H9 (cell line): ENCODE measurements around the gene ALOX12B. TPM values are rescaled to one million over a fixed set of nuclear protein-coding genes. Genes with fewer than 3 reads are reported as not detected.

ENCODE experiments used
- DNase-seq: peaks from one replicate; pipeline ENCODE4 v3.0.0-alpha.2; 2017
- H2AFZ ChIP-seq: one replicate; pipeline ENCODE4 v1.6.1; 2013; ENCODE audit warnings: mild to moderate bottlenecking, low read length, control low read depth, moderate library complexity
- H2AK5ac ChIP-seq: 2 replicates; pipeline ENCODE4 v1.6.1; 2013; ENCODE audit warnings: low read length, control low read depth, mixed read lengths; ENCODE audit not compliant: insufficient read length
- H2BK120ac ChIP-seq: one replicate; pipeline ENCODE4 v1.6.1; 2013; ENCODE audit warnings: low read depth, mild to moderate bottlenecking, low read length, control low read depth, inconsistent platforms; ENCODE audit not compliant: poor library complexity, severe bottlenecking
- H2BK12ac ChIP-seq: 2 replicates; pipeline ENCODE4 v1.6.1; 2013; ENCODE audit warnings: low read length, control low read depth, mixed read lengths, low read depth; ENCODE audit not compliant: insufficient read length
- H2BK15ac ChIP-seq: 2 replicates; pipeline ENCODE4 v1.6.1; 2013; ENCODE audit warnings: low read depth, low read length, control low read depth
- H2BK20ac ChIP-seq: one replicate; pipeline ENCODE4 v1.6.1; 2013; ENCODE audit warnings: low read depth, mild to moderate bottlenecking, low read length, control low read depth, inconsistent platforms; ENCODE audit not compliant: poor library complexity, severe bottlenecking
- H2BK5ac ChIP-seq: 2 replicates; pipeline ENCODE4 v1.6.1; 2013; ENCODE audit warnings: low read length, control low read depth, mixed read lengths; ENCODE audit not compliant: insufficient read length
- H3K14ac ChIP-seq: 2 replicates; pipeline ENCODE4 v1.6.1; 2013; ENCODE audit warnings: low read length, control low read depth; ENCODE audit not compliant: insufficient read depth
- H3K18ac ChIP-seq: 2 replicates; pipeline ENCODE4 v1.6.1; 2013; ENCODE audit warnings: low read depth, mild to moderate bottlenecking, mixed read lengths, low read length, control low read depth; ENCODE audit not compliant: insufficient read length
- H3K23ac ChIP-seq: 2 replicates; pipeline ENCODE4 v1.6.1; 2013; ENCODE audit warnings: low read length, control low read depth, mixed read lengths, low read depth; ENCODE audit not compliant: insufficient read length
- H3K23me2 ChIP-seq: 2 replicates; pipeline ENCODE4 v1.6.1; 2013; ENCODE audit warnings: low read depth, mild to moderate bottlenecking, mixed read lengths, low read length, control low read depth; ENCODE audit not compliant: insufficient read length, poor library complexity, severe bottlenecking
- H3K27ac ChIP-seq: 2 replicates; pipeline ENCODE4 v1.5.1; 2013; ENCODE audit warnings: low read length, control low read depth, mixed read lengths, low read depth; ENCODE audit not compliant: insufficient read length
- H3K27me3 ChIP-seq: 2 replicates; pipeline ENCODE4 v1.6.1; 2013; ENCODE audit warnings: low read length, control low read depth, inconsistent platforms; ENCODE audit not compliant: insufficient read depth
- H3K4ac ChIP-seq: 2 replicates; pipeline ENCODE4 v1.6.1; 2013; ENCODE audit warnings: low read depth, mild to moderate bottlenecking, control low read depth, inconsistent platforms, low read length, moderate library complexity
- H3K4me1 ChIP-seq: 2 replicates; pipeline ENCODE4 v1.6.1; 2013; ENCODE audit warnings: low read length, control low read depth, inconsistent platforms; ENCODE audit not compliant: insufficient read depth
- H3K4me2 ChIP-seq: 2 replicates; pipeline ENCODE4 v1.6.1; 2013; ENCODE audit warnings: low read length, control low read depth, mixed read lengths; ENCODE audit not compliant: insufficient read length, insufficient read depth
- H3K56ac ChIP-seq: 2 replicates; pipeline ENCODE4 v1.6.1; 2013; ENCODE audit warnings: low read depth, mild to moderate bottlenecking, mixed read lengths, low read length, control low read depth; ENCODE audit not compliant: insufficient read length
- H3K79me1 ChIP-seq: 2 replicates; pipeline ENCODE4 v1.6.1; 2013; ENCODE audit warnings: low read depth, mild to moderate bottlenecking, moderate library complexity, low read length, control low read depth, inconsistent platforms; ENCODE audit not compliant: insufficient read depth, poor library complexity, severe bottlenecking
- H3K79me2 ChIP-seq: 2 replicates; pipeline ENCODE4 v1.6.1; 2013; ENCODE audit warnings: low read length, control low read depth, inconsistent platforms; ENCODE audit not compliant: insufficient read depth
- H3K9ac ChIP-seq: 2 replicates; pipeline ENCODE4 v1.6.1; 2013; ENCODE audit warnings: low read length, control low read depth, mixed read lengths; ENCODE audit not compliant: insufficient read length; ENCODE audit errors: extremely low read depth
- H3K9me3 ChIP-seq: one replicate; pipeline ENCODE4 v1.6.1; 2013; ENCODE audit warnings: low read depth, low read length, inconsistent platforms; ENCODE audit not compliant: control insufficient read depth
- H3T11ph ChIP-seq: one replicate; pipeline ENCODE4 v1.6.1; 2013; ENCODE audit warnings: mild to moderate bottlenecking, low read length, control low read depth, inconsistent platforms
- H4K20me1 ChIP-seq: one replicate; pipeline ENCODE4 v1.6.1; 2013; ENCODE audit not compliant: control insufficient read depth, insufficient read length, insufficient read depth
- H4K5ac ChIP-seq: 2 replicates; pipeline ENCODE4 v1.6.1; 2013; ENCODE audit warnings: low read depth, mild to moderate bottlenecking, mixed read lengths, low read length, control low read depth; ENCODE audit not compliant: insufficient read length
- H4K8ac ChIP-seq: replicated peaks from 2 replicates; pipeline ENCODE4 v1.6.1; 2013; ENCODE audit warnings: low read length, control low read depth, mixed read lengths, low read depth; ENCODE audit not compliant: insufficient read length
- H4K91ac ChIP-seq: 2 replicates; pipeline ENCODE4 v1.6.1; 2013; ENCODE audit warnings: low read depth, mild to moderate bottlenecking, moderate library complexity, mixed read lengths, low read length, control low read depth; ENCODE audit not compliant: insufficient read length
- H3K27ac Mint-ChIP-seq, 3 experiments: 2 replicates in 2 of 3; 3 replicates in 1 of 3; pipeline ENCODE4 v1.8.0; 2020 to 2021; ENCODE audit warnings: mixed read lengths in 3 of 3, mild to moderate bottlenecking in 1 of 3, moderate library complexity in 1 of 3
- H3K27me3 Mint-ChIP-seq: 2 replicates; pipeline ENCODE4 v1.8.0; 2021; ENCODE audit warnings: low read depth, mild to moderate bottlenecking, moderate library complexity, mixed read lengths
- H3K36me3 Mint-ChIP-seq, 3 experiments: 2 replicates in 2 of 3; 3 replicates in 1 of 3; pipeline ENCODE4 v1.8.0; 2020 to 2021; ENCODE audit warnings: low read depth in 3 of 3, mixed read lengths in 3 of 3; ENCODE audit not compliant: insufficient read depth in 1 of 3
- H3K4me1 Mint-ChIP-seq, 2 experiments: 2 replicates each; pipeline ENCODE4 v1.8.0; 2020; ENCODE audit warnings: mixed read lengths in 2 of 2
- H3K4me3 Mint-ChIP-seq, 2 experiments: 2 replicates in 1 of 2; 3 replicates in 1 of 2; pipeline ENCODE4 v1.8.0; 2020 to 2021; ENCODE audit warnings: mild to moderate bottlenecking in 2 of 2, mixed read lengths in 2 of 2, moderate library complexity in 1 of 2
- H3K9me3 Mint-ChIP-seq, 2 experiments: 2 replicates in 1 of 2; 3 replicates in 1 of 2; pipeline ENCODE4 v1.8.0; 2020; ENCODE audit warnings: mild to moderate bottlenecking in 2 of 2, mixed read lengths in 2 of 2, moderate library complexity in 1 of 2
- WGBS: extraction: QIAGEN DNeasy Blood & Tissue Kit; methylation state at CpG from one replicate; pipeline ENCODE4 v1.1.7; 2013; ENCODE audit warnings: missing lambda C conversion rate, low lambda C conversion rate, mixed read lengths; ENCODE audit not compliant: insufficient read length; ENCODE audit errors: extremely low coverage; 5-methylcytosine and 5-hydroxymethylcytosine counted together
- total RNA-seq: library from RNA; stranded (reverse); gene quantifications from 2 replicates; pipeline ENCODE4 v1.2.1, GENCODE V29; 2021
- TF ChIP-seq, protein P1 (sequence below): fragments of 200-600 bp; sonication (generic); conservative IDR thresholded peaks from 3 replicates; pipeline ENCODE4 v1.8.0; 2021; ENCODE audit warnings: antibody characterized with exemption, mild to moderate bottlenecking

ALOX12B gene
- total RNA-seq, 1 experiment from 2014 or later: 1.2 TPM

DNA sequence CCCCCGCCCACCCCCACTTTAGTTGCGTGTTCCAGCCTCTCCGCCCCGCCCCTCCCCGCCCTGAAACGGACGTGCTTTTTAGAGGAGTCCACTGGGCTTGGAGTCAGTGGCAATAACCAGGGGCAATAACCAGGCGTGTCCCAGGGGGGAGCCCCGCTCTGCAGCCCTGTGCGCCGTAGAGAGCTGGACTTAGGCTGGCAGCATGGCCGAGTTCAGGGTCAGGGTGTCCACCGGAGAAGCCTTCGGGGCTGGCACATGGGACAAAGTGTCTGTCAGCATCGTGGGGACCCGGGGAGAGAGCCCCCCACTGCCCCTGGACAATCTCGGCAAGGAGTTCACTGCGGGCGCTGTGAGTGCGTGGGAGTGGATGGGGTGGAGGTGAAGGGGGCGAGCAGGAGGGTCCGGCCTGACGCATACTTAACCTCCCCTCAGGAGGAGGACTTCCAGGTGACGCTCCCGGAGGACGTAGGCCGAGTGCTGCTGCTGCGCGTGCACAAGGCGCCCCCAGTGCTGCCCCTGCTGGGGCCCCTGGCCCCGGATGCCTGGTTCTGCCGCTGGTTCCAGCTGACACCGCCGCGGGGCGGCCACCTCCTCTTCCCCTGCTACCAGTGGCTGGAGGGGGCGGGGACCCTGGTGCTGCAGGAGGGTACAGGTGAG is 48.4 kb downstream of the ALOX12B start, which contains the start of gene ALOX15B:
TSS of gene ALOX15B (plus strand) at position 106 of the 657 bp plus-strand sequence. CDS start at position 203, 97 bp downstream.
- no peak within 1 kb of the TSS for H3K9ac ChIP-seq
- no peak within 1 kb of the TSS for H3K23ac ChIP-seq
- H3K27ac ChIP-seq: no peak within 1 kb of the TSS
- H3K4me3 Mint-ChIP-seq: no peak within 1 kb of the TSS; a peak in 2 of 5 replicates
- H3K36me3 Mint-ChIP-seq: no peaks in the 10 kb centered on the region; a peak in 1 of 7 replicates
- no peak within 1 kb of the TSS for H2BK120ac ChIP-seq
- no peak within 1 kb of the TSS for H2AFZ ChIP-seq
- H2BK5ac ChIP-seq: no peak within 1 kb of the TSS
- peaks cover 8 to 9% of the 10 kb centered on the region in 2 experiments for H3K4me1 Mint-ChIP-seq
- no peaks in the 10 kb centered on the region for H3K27me3 ChIP-seq
- no peaks in the 10 kb centered on the region for H3K23me2 ChIP-seq
- H3T11ph ChIP-seq: no peak within 1 kb of the TSS
- H3K27ac Mint-ChIP-seq: peak within 1 kb of the TSS in 1 of 3 experiments; percentile 65; a peak in 1 of 7 replicates
- H3K4ac ChIP-seq: no peak within 1 kb of the TSS
- H3K56ac ChIP-seq: no peak within 1 kb of the TSS
- TF ChIP-seq, protein P1, sequence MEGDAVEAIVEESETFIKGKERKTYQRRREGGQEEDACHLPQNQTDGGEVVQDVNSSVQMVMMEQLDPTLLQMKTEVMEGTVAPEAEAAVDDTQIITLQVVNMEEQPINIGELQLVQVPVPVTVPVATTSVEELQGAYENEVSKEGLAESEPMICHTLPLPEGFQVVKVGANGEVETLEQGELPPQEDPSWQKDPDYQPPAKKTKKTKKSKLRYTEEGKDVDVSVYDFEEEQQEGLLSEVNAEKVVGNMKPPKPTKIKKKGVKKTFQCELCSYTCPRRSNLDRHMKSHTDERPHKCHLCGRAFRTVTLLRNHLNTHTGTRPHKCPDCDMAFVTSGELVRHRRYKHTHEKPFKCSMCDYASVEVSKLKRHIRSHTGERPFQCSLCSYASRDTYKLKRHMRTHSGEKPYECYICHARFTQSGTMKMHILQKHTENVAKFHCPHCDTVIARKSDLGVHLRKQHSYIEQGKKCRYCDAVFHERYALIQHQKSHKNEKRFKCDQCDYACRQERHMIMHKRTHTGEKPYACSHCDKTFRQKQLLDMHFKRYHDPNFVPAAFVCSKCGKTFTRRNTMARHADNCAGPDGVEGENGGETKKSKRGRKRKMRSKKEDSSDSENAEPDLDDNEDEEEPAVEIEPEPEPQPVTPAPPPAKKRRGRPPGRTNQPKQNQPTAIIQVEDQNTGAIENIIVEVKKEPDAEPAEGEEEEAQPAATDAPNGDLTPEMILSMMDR: no peak
- peak; percentile 81 for DNase-seq
- H2BK20ac ChIP-seq: no peak within 1 kb of the TSS
- no peak within 1 kb of the TSS for H4K8ac ChIP-seq
- H2BK15ac ChIP-seq: no peak within 1 kb of the TSS
- H3K18ac ChIP-seq: no peak within 1 kb of the TSS
- no peaks in the 10 kb centered on the region for H3K9me3 ChIP-seq
- H3K9me3 Mint-ChIP-seq: no peaks in the 10 kb centered on the region; a peak in 2 of 5 replicates
- peaks cover 15% of the 10 kb centered on the region for H3K27me3 Mint-ChIP-seq
- peaks cover 2% of the 10 kb centered on the region; the same call in 1 of the 2 replicates for H3K4me1 ChIP-seq
- H3K4me2 ChIP-seq: peak within 1 kb of the TSS; percentile 18
- no peak within 1 kb of the TSS for H2AK5ac ChIP-seq
- no peak within 1 kb of the TSS for H4K5ac ChIP-seq
- no peaks in the 10 kb centered on the region for H3K79me2 ChIP-seq
- H2BK12ac ChIP-seq: no peak within 1 kb of the TSS
- no peak within 1 kb of the TSS; the same call in none of the 2 replicates for H3K14ac ChIP-seq
- H4K20me1 ChIP-seq: no peaks in the 10 kb centered on the region
- WGBS: no CpG with 5 or more reads among the region's 37 CpGs
- H3K79me1 ChIP-seq: no peaks in the 10 kb centered on the region
- no peak within 1 kb of the TSS for H4K91ac ChIP-seq
